Activated CD8-positive, alpha-beta memory T cell treated with anti-CD3 and anti-CD28 coated beads, Interleukin-2, amount 50 U/mL, for 24 hours (primary cell): Measurements from ENCODE around the gene KAT2A.

Source experiments
- DNase-seq: peaks from one replicate; pipeline ENCODE4 v3.0.0-alpha.2; 2020; ENCODE audit errors: extremely low read depth

The KAT2A gene

GRCh38 chr17:42114118-42114517 is 7.0 kb downstream of the KAT2A start:
- no peak for DNase-seq

GRCh38 chr17:42113293-42114069 is 7.7 kb downstream of the KAT2A start:
- no peak for DNase-seq

- DNase-seq, result peak; percentile 56
Observed at GRCh38 chr17:42112552-42113176, 8.5 kb downstream of the KAT2A start, which contains the start of gene DHX58. TSS of gene DHX58 (minus strand) at chr17:42112714. CDS start at chr17:42111892, 822 bp downstream.

- DNase-seq, result no peak
Observed at GRCh38 chr17:42111871-42112551, 9.2 kb downstream of the KAT2A start.

GRCh38 chr17:42111265-42111636 is 9.9 kb downstream of the KAT2A start:
- DNase-seq, result no peak

GRCh38 chr17:42110301-42111264 is 10.6 kb downstream of the KAT2A start:
- DNase-seq, result no peak

- DNase-seq, result no peak
Observed at GRCh38 chr17:42109086-42109485, 12.1 kb downstream of the KAT2A start.

GRCh38 chr17:42107597-42108576 is 13.3 kb downstream of the KAT2A start:
- peak; percentile 76 for DNase-seq

GRCh38 chr17:42107124-42107523 is 14.0 kb downstream of the KAT2A start:
- DNase-seq, result no peak

GRCh38 chr17:42106009-42106408 is 15.2 kb downstream of the KAT2A start:
- DNase-seq, result no peak

- DNase-seq, result no peak
Observed at GRCh38 chr17:42104264-42104663, 16.9 kb downstream of the KAT2A start.

GRCh38 chr17:42103221-42103954 is 17.8 kb downstream of the KAT2A start:
- DNase-seq, result no peak

GRCh38 chr17:42101513-42102292 is 19.5 kb downstream of the KAT2A start:
- peak; percentile 40 for DNase-seq

- no peak for DNase-seq
Observed at GRCh38 chr17:42098730-42099399, 22.3 kb downstream of the KAT2A start.

- DNase-seq, result no peak
Observed at GRCh38 chr17:42097691-42098631, 23.2 kb downstream of the KAT2A start, which contains the start of gene ZNF385C. TSS of gene ZNF385C (minus strand) at chr17:42098473. CDS start at chr17:42063056, 35,417 bp downstream.

- no peak for DNase-seq
Observed at GRCh38 chr17:42096360-42097111, 24.6 kb downstream of the KAT2A start.
